NCI-H1105 treated with DMSO at 0.1 percent for 48 hours (cell line): ENCODE measurements around the gene PPOX.

ENCODE experiments used
- DNase-seq: peaks from one replicate; lab custom pipeline; 2025; lab: John Stamatoyannopoulos, UW

PPOX gene

GRCh38 chr1:161198194-161198896 lies 32.1 kb downstream of the PPOX start:
- DNase-seq, result peak; percentile 24

GRCh38 chr1:161198897-161199431 lies 32.7 kb downstream of the PPOX start, which contains the start of gene ADAMTS4:
Gene ADAMTS4 (minus strand): TSS chr1:161199054. CDS start chr1:161198627, 427 bp downstream.
- DNase-seq, result no peak

GRCh38 chr1:161199506-161200139 lies 33.4 kb downstream of the PPOX start:
- no peak for DNase-seq

GRCh38 chr1:161200421-161200991 lies 34.3 kb downstream of the PPOX start:
- DNase-seq, result no peak

- no peak for DNase-seq
These were observed 35.0 kb downstream of the PPOX start for GRCh38 chr1:161200992-161201835.

- DNase-seq, result peak; percentile 99
These were observed 35.8 kb downstream of the PPOX start, which contains the start of gene NDUFS2 for GRCh38 chr1:161201836-161202712. Gene NDUFS2 (plus strand): TSS chr1:161202367. CDS start chr1:161202386, 19 bp downstream.

GRCh38 chr1:161206411-161207140 lies 40.4 kb downstream of the PPOX start:
- no peak for DNase-seq

GRCh38 chr1:161207173-161207572 lies 40.9 kb downstream of the PPOX start:
- no peak for DNase-seq

- peak; percentile 65 for DNase-seq
These were observed 43.7 kb downstream of the PPOX start for GRCh38 chr1:161209790-161210409.

GRCh38 chr1:161214369-161214768 lies 48.1 kb downstream of the PPOX start:
- DNase-seq, result no peak

GRCh38 chr1:161215076-161215475 lies 48.9 kb downstream of the PPOX start, which contains the start of gene FCER1G:
Gene FCER1G (plus strand): TSS chr1:161215295. CDS start chr1:161215322, 27 bp downstream.
- DNase-seq, result no peak

GRCh38 chr1:161216945-161217712 lies 50.9 kb downstream of the PPOX start:
- no peak for DNase-seq

- no peak for DNase-seq
These were observed 51.6 kb downstream of the PPOX start for GRCh38 chr1:161217831-161218230.

GRCh38 chr1:161218301-161219077 lies 52.3 kb downstream of the PPOX start:
- no peak for DNase-seq

- DNase-seq, result no peak
These were observed 53.1 kb downstream of the PPOX start for GRCh38 chr1:161219078-161219892.

- no peak for DNase-seq
These were observed 53.8 kb downstream of the PPOX start for GRCh38 chr1:161220002-161220401.
